ENCODE data around the gene INO80D.
"Not testable (repeated sequence)": the region's sequence is repeated elsewhere in the genome, so short reads cannot be mapped to it uniquely, and the experiment has no call there.

Gene INO80D

GRCh38 chr2:206051912-206052311 is 34.1 kb downstream of the INO80D start:
- TF ChIP-seq CTCF (IDR thresholded peaks at IDR 0.05; ENCODE audit: control insufficient read depth, insufficient read depth, low read depth, low read length, missing control alignments): no peak
- H3K4me3 ChIP-seq (ENCODE audit: control insufficient read depth, low read depth, low read length): no peak overlapping the region
- DNase-seq (ENCODE audit: low read depth): no peak

- no peak for TF ChIP-seq CTCF (IDR thresholded peaks at IDR 0.05; ENCODE audit: control insufficient read depth, insufficient read depth, low read depth, low read length, missing control alignments)
- no peak overlapping the region for H3K4me3 ChIP-seq (ENCODE audit: control insufficient read depth, low read depth, low read length)
- no peak for DNase-seq (ENCODE audit: low read depth)
These were observed 36.6 kb downstream of the INO80D start for GRCh38 chr2:206049392-206049791.

GRCh38 chr2:206045251-206045650 is 40.7 kb downstream of the INO80D start:
- no peak for DNase-seq (ENCODE audit: low read depth)
- no peak for TF ChIP-seq CTCF (IDR thresholded peaks at IDR 0.05; ENCODE audit: control insufficient read depth, insufficient read depth, low read depth, low read length, missing control alignments)
- no peak overlapping the region for H3K4me3 ChIP-seq (ENCODE audit: control insufficient read depth, low read depth, low read length)

GRCh38 chr2:206040525-206040924 is 45.4 kb downstream of the INO80D start:
- TF ChIP-seq CTCF (IDR thresholded peaks at IDR 0.05; ENCODE audit: control insufficient read depth, insufficient read depth, low read depth, low read length, missing control alignments): no peak
- no peak for DNase-seq (ENCODE audit: low read depth)
- no peak overlapping the region for H3K4me3 ChIP-seq (ENCODE audit: control insufficient read depth, low read depth, low read length)

GRCh38 chr2:206035393-206035792 is 50.6 kb downstream of the INO80D start:
- DNase-seq (ENCODE audit: low read depth); H3K4me3 ChIP-seq (ENCODE audit: control insufficient read depth, low read depth, low read length): not testable (repeated sequence)

GRCh38 chr2:206033452-206033851 is 52.5 kb downstream of the INO80D start:
- not testable (repeated sequence) for DNase-seq (ENCODE audit: low read depth); H3K4me3 ChIP-seq (ENCODE audit: control insufficient read depth, low read depth, low read length)

- TF ChIP-seq CTCF (IDR thresholded peaks at IDR 0.05; ENCODE audit: control insufficient read depth, insufficient read depth, low read depth, low read length, missing control alignments): no peak
- H3K4me3 ChIP-seq (ENCODE audit: control insufficient read depth, low read depth, low read length): no peak overlapping the region
- DNase-seq (ENCODE audit: low read depth): no peak
These were observed 53.9 kb downstream of the INO80D start for GRCh38 chr2:206031950-206032567.

- no peak overlapping the region for H3K4me3 ChIP-seq (ENCODE audit: control insufficient read depth, low read depth, low read length)
- no peak for TF ChIP-seq CTCF (IDR thresholded peaks at IDR 0.05; ENCODE audit: control insufficient read depth, insufficient read depth, low read depth, low read length, missing control alignments)
- no peak for DNase-seq (ENCODE audit: low read depth)
These were observed 54.7 kb downstream of the INO80D start for GRCh38 chr2:206031162-206031784.

Measured in AG09309 (cell line).